Smooth muscle cell (in vitro differentiated cells): Measurements from ENCODE around the gene RNMT. TPM values are rescaled to one million over a fixed set of nuclear protein-coding genes. Genes with fewer than 3 reads are reported as not detected.

ENCODE experiments used
- DNase-seq: peaks from one replicate; lab custom pipeline; 2025; ENCODE audit not compliant: unreplicated experiment; lab: John Stamatoyannopoulos, UW
- H2AFZ ChIP-seq: fragments of 200-600 bp; sonication (generic); 2 replicates; pipeline ENCODE4 v1.6.0; 2016; ENCODE audit warnings: antibody characterized with exemption, low read depth, mild to moderate bottlenecking
- H3F3A ChIP-seq: fragments of 200-600 bp; sonication (generic); 2 replicates; pipeline ENCODE4 v1.6.0; 2017; ENCODE audit warnings: antibody characterized with exemption, low read depth
- H3K27ac ChIP-seq: fragments of 200-600 bp; sonication (generic); 2 replicates; pipeline ENCODE4 v1.5.1; 2016; ENCODE audit warnings: low read depth, mild to moderate bottlenecking
- H3K27me3 ChIP-seq: fragments of 200-600 bp; sonication (generic); 2 replicates; pipeline ENCODE4 v1.6.1; 2016; ENCODE audit warnings: low read depth, mild to moderate bottlenecking
- H3K36me3 ChIP-seq: fragments of 200-600 bp; sonication (generic); 2 replicates; pipeline ENCODE4 v1.5.1; 2016; ENCODE audit warnings: low read depth
- H3K4me1 ChIP-seq: fragments of 200-600 bp; sonication (generic); 2 replicates; pipeline ENCODE4 v1.5.1; 2016; ENCODE audit warnings: low read depth
- H3K4me2 ChIP-seq: fragments of 200-600 bp; sonication (generic); 2 replicates; pipeline ENCODE4 v1.6.0; 2016; ENCODE audit warnings: mild to moderate bottlenecking
- H3K4me3 ChIP-seq: fragments of 200-600 bp; sonication (generic); 2 replicates; pipeline ENCODE4 v1.5.1; 2016; ENCODE audit warnings: mild to moderate bottlenecking
- H3K79me2 ChIP-seq: fragments of 200-600 bp; sonication (generic); 2 replicates; pipeline ENCODE4 v1.6.0; 2016; ENCODE audit warnings: low read depth, mild to moderate bottlenecking
- H3K9ac ChIP-seq: fragments of 200-600 bp; sonication (generic); 2 replicates; pipeline ENCODE4 v1.6.0; 2016; ENCODE audit warnings: low read depth
- H3K9me3 ChIP-seq: fragments of 200-600 bp; sonication (generic); replicated peaks from 2 replicates; pipeline ENCODE4 v1.5.1; 2016; ENCODE audit warnings: low read depth
- H4K20me1 ChIP-seq: fragments of 200-600 bp; sonication (generic); 2 replicates; pipeline ENCODE4 v1.6.0; 2016; ENCODE audit warnings: low read depth
- WGBS: methylation state at CpG from one replicate; pipeline ENCODE4 v1.1.7; 2016; ENCODE audit warnings: low lambda C conversion rate; 5-methylcytosine and 5-hydroxymethylcytosine counted together
- polyA plus RNA-seq: library from polyadenylated mRNA; unstranded; fragments of >200 nt; fragmentation: Nextera tagmentation; extraction: Ambion mirVana; gene quantifications from 2 replicates; pipeline ENCODE4 v1.2.1, GENCODE V29; 2016
- total RNA-seq: library from RNA; depleted of rRNA; stranded (reverse); fragments of >200 nt; gene quantifications from 2 replicates; pipeline ENCODE4 v1.2.3, GENCODE V29; 2014
- TF ChIP-seq, protein P1 (sequence below): fragments of 200-600 bp; sonication (generic); IDR thresholded peaks from 2 replicates; pipeline ENCODE4 v1.5.1; 2017; ENCODE audit warnings: borderline replicate concordance, mild to moderate bottlenecking, antibody characterized with exemption; ENCODE audit not compliant: insufficient read depth, poor library complexity, severe bottlenecking

The RNMT gene
- total and polyA plus RNA-seq, 2 experiments from 2014 or later = 38.6 to 48.3 TPM

DNA sequence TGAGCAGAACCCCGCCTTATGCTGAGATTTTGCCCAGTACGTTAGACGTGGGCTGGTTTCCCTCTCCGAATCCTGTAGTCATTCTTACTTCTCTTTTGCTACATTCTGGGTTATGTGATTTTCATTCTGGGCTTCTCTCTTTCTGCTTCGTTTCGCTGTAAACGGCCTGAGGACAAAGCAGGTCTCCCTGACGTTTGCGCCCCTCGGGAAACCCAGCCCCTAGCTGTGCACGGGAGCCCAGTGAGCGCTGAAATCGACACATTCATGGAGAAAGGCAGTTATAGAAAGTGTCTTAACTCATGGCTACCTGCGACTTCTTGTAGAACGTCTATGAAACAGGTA is 74.8 kb downstream of the RNMT start:
- TF ChIP-seq, protein P1, sequence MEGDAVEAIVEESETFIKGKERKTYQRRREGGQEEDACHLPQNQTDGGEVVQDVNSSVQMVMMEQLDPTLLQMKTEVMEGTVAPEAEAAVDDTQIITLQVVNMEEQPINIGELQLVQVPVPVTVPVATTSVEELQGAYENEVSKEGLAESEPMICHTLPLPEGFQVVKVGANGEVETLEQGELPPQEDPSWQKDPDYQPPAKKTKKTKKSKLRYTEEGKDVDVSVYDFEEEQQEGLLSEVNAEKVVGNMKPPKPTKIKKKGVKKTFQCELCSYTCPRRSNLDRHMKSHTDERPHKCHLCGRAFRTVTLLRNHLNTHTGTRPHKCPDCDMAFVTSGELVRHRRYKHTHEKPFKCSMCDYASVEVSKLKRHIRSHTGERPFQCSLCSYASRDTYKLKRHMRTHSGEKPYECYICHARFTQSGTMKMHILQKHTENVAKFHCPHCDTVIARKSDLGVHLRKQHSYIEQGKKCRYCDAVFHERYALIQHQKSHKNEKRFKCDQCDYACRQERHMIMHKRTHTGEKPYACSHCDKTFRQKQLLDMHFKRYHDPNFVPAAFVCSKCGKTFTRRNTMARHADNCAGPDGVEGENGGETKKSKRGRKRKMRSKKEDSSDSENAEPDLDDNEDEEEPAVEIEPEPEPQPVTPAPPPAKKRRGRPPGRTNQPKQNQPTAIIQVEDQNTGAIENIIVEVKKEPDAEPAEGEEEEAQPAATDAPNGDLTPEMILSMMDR = no peak
- peak overlapping the region; percentile 48 for H3K4me3 ChIP-seq
- H2AFZ ChIP-seq = peak overlapping the region; percentile 87
- 11% methylated on average over 15 of the region's 15 CpGs for WGBS
- H3K9ac ChIP-seq = no peak overlapping the region
- peaks cover 6% of the 10 kb centered on the region for H3K4me1 ChIP-seq
- no peaks in the 10 kb centered on the region for H4K20me1 ChIP-seq
- peak overlapping the region; percentile 83 for H3K4me2 ChIP-seq
- peaks cover 11% of the 10 kb centered on the region for H3K27me3 ChIP-seq
- H3K27ac ChIP-seq = no peak overlapping the region
- no peaks in the 10 kb centered on the region for H3K79me2 ChIP-seq
- no peaks in the 10 kb centered on the region for H3K36me3 ChIP-seq
- H3F3A ChIP-seq = no peaks in the 10 kb centered on the region
- H3K9me3 ChIP-seq = no peaks in the 10 kb centered on the region
- no peak for DNase-seq

GRCh38 chr18:13804305-13804704 is 77.8 kb downstream of the RNMT start:
- H3K4me3 ChIP-seq = no peak overlapping the region
- no peak for DNase-seq
- no peak overlapping the region for H3K27ac ChIP-seq
- H3K9ac ChIP-seq = no peak overlapping the region
- no peaks in the 10 kb centered on the region for H4K20me1 ChIP-seq
- no peaks in the 10 kb centered on the region for H3K36me3 ChIP-seq
- WGBS = 73% methylated on average over 4 of the region's 4 CpGs
- H3K4me1 ChIP-seq = peaks cover 6% of the 10 kb centered on the region
- no peaks in the 10 kb centered on the region for H3F3A ChIP-seq
- no peak overlapping the region for H3K4me2 ChIP-seq
- no peak overlapping the region for H2AFZ ChIP-seq
- H3K9me3 ChIP-seq = no peaks in the 10 kb centered on the region
- TF ChIP-seq, protein P1 = no peak
- H3K79me2 ChIP-seq = no peaks in the 10 kb centered on the region
- H3K27me3 ChIP-seq = peaks cover under 1% of the 10 kb centered on the region

DNA sequence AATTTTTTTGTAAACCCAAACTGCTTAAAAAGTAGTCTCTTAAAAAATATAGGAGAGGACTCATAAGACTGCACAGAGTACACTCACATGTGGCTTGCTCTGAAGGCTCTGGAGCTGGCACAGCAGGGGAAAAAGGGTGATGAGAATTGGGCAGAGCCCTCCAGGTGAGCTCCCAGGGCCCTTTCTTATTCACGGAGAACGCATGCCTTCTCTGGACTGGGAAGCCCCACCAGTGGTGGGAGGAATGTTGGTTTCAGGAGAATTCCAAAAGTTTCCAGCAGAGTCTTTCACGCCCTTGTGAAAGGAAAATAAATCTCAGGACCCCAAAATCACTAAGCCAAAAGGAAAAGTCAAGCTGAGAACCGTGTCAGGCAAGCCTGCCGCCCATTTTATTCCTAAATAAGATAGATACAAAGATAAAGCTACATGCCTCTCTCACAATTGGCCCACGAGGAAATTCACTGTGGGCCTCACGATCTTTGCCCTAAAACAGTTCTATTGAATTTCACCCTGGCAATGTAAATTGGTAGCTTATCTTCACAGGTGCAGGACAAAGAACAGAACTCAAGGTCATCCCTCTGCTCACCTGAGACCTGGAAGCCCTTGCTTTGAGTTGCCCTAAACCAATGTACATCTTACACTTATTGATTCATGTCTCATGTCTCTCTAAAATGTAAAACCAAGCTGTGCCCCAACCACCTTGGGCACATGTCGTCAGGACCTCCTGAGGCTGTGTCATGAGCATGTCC is 82.0 kb downstream of the RNMT start:
- TF ChIP-seq, protein P1 = no peak
- H2AFZ ChIP-seq = no peak overlapping the region
- no peak overlapping the region for H3K9ac ChIP-seq
- no peaks in the 10 kb centered on the region for H3K36me3 ChIP-seq
- H3K27ac ChIP-seq = no peak overlapping the region
- WGBS = 50% methylated on average over 8 of the region's 8 CpGs
- H3K4me3 ChIP-seq = no peak overlapping the region
- no peaks in the 10 kb centered on the region for H3K4me1 ChIP-seq
- H3K27me3 ChIP-seq = no peaks in the 10 kb centered on the region
- H4K20me1 ChIP-seq = no peaks in the 10 kb centered on the region
- H3K4me2 ChIP-seq = no peak overlapping the region
- no peaks in the 10 kb centered on the region for H3K79me2 ChIP-seq
- H3K9me3 ChIP-seq = no peaks in the 10 kb centered on the region
- H3F3A ChIP-seq = no peaks in the 10 kb centered on the region
- DNase-seq = no peak

DNA sequence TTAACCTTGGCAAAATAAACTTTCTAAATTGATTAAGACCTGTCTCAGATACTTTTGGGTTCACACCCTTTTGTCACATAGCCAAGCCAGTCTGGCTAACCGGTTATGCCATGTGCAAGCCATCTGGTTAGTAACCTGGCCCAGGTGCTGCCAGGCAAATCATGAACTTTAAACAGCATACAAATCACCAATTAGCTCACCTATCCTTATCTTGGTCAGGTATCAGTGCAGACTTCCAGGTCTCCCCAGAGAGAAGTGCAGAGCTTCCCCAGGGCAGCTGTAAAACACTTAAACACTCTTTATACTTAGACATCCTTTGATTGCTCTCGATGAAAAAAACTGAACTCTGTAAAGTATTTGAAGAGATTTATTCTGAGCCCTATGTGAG is 82.6 kb downstream of the RNMT start:
- H3K79me2 ChIP-seq = no peaks in the 10 kb centered on the region
- WGBS = 39% methylated on average over 2 of the region's 2 CpGs
- H3K36me3 ChIP-seq = no peaks in the 10 kb centered on the region
- no peaks in the 10 kb centered on the region for H3K4me1 ChIP-seq
- no peak overlapping the region for H3K4me3 ChIP-seq
- H3K9ac ChIP-seq = no peak overlapping the region
- H3F3A ChIP-seq = no peaks in the 10 kb centered on the region
- H3K4me2 ChIP-seq = no peak overlapping the region
- H2AFZ ChIP-seq = no peak overlapping the region
- H3K27ac ChIP-seq = no peak overlapping the region
- TF ChIP-seq, protein P1 = no peak
- H4K20me1 ChIP-seq = no peaks in the 10 kb centered on the region
- DNase-seq = no peak
- H3K27me3 ChIP-seq = no peaks in the 10 kb centered on the region
- H3K9me3 ChIP-seq = no peaks in the 10 kb centered on the region
